NCI-H82 (cell line): ENCODE results near the gene PDRG1.
"Not testable (repeated sequence)": the region's sequence is repeated elsewhere in the genome, so short reads cannot be mapped to it uniquely, and the experiment has no call there.

Experiments
- DNase-seq: peaks from one replicate; lab custom pipeline; 2025; lab: John Stamatoyannopoulos, UW

The PDRG1 gene

DNA sequence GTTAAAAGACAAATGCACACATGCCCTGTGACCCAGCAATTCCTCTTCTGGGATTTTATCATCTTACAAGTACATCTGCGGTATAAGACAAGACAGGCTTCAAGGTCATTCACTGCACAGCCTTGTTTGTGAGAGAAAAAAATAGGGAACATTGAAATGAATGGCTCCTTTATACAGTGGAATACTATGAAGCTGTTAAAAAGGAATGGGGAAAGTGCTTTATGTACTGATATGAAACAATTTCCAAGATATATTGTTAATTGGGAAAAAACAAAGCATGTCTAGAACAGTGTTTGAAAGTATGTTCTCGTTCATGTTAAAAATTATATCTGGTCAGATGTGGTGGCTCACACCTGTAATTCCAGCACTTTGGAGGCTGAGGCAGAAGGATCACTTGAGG, 25.4 kb downstream of the PDRG1 start:
- no peak for DNase-seq

- DNase-seq: no peak
Observed at GRCh38 chr20:31925631-31926030, 26.2 kb downstream of the PDRG1 start.

DNA sequence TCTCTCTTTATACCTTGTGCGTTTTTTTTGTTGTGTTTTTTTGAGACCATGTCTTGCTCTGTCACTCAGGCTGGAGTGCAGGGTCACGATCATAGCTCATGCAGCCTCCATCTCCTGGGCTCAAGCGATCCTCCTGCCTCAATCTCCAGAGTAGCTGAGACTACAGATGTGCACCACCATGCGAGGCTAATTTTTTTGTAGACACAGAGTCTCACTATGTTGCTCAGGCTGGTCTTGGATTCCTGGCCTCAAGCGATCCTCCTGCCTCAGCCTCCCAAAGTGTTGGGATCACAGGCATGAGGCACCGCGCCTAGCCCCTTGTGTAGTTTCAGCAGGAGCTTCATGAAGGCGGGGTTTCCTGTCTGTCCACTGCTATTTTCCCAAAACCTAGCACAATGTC, 27.3 kb downstream of the PDRG1 start:
- DNase-seq: no peak

GRCh38 chr20:31923388-31924331, 28.2 kb downstream of the PDRG1 start:
- no peak for DNase-seq

GRCh38 chr20:31922588-31922987, 29.3 kb downstream of the PDRG1 start:
- DNase-seq: no peak

DNA sequence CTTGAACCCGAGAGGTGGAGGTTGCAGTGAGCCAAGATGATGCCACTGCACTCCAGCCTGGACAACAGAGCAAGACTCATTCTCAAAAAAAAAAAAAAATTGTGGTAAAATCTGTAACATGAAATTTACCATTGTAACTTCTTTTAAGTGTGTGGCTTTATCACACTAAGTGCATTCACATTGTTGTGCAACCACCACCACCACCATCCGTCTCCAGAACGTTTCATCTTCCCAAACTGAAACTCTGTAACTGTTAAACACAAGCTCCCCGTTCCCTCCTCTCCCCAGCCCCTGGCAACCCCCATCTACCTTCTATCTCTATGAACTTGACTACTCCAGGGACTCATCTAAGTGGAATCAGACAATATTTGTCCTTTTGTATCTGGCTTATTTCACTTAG, 29.7 kb downstream of the PDRG1 start:
- no peak for DNase-seq

DNA sequence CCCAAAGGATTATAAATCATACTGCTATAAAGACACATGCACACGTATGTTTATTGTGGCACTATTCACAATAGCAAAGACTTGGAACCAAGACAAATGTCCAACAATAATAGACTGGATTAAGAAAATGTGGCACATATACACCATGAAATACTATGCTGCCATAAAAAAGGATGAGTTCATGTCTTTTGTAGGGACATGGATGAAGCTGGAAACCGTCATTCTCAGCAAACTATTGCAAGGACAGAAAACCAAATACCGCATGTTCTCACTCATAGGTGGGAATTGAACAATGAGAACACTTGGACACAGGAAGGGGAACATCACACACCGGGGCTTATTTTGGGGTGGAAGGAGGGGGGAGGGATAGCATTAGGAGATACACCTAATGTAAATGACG, 30.4 kb downstream of the PDRG1 start:
- DNase-seq: not testable (repeated sequence)

- DNase-seq: no peak
Observed at GRCh38 chr20:31920275-31920855, 31.5 kb downstream of the PDRG1 start.

- DNase-seq: no peak
Observed at GRCh38 chr20:31919410-31920155, 32.3 kb downstream of the PDRG1 start.

GRCh38 chr20:31918466-31919105, 33.3 kb downstream of the PDRG1 start:
- peak; percentile 31 for DNase-seq

- DNase-seq: not testable (repeated sequence)
Observed at GRCh38 chr20:31917962-31918412, 33.9 kb downstream of the PDRG1 start.

GRCh38 chr20:31916708-31917107, 35.1 kb downstream of the PDRG1 start:
- no peak for DNase-seq

GRCh38 chr20:31915491-31916280, 36.2 kb downstream of the PDRG1 start:
- no peak for DNase-seq

GRCh38 chr20:31914170-31914569, 37.7 kb downstream of the PDRG1 start:
- DNase-seq: no peak

DNA sequence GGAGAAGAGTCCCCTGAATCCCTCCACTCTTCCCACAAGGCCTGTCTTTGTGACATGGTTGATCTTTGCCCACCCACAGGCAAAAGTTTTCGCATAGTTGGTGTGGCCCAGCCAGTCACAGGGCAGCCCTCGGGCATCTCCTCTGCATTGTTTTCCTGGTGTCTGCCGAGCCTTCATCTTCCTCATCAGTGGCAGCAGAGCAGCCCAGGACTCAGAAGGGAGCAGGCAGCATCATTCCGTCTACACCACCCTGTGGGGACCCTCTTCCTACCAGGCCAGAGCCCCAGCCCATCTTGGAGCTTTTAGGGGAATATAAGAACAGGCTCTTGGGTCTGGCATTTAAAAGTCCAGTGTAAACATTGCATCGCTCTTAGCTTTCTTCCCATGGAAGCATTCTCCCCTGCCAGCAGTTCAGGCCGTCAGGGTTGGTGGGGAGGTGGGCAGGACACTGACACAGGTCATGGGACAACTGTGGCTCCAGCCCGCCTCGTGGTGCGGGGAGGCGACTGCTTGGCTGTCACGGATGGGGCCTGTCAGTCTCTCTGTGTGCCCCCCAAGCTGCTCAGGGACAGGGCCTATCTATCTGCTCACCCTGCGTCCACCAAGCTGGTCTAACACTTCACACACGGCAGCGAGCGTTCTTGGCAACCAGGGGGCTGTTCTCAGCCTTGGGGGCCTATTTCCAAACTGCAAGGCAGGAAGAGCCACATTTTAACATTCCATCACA, 38.3 kb downstream of the PDRG1 start:
- no peak for DNase-seq

GRCh38 chr20:31910071-31910803, 41.6 kb downstream of the PDRG1 start:
- no peak for DNase-seq

- no peak for DNase-seq
Observed at GRCh38 chr20:31909253-31910070, 42.4 kb downstream of the PDRG1 start.

GRCh38 chr20:31908424-31908823, 43.4 kb downstream of the PDRG1 start:
- no peak for DNase-seq

- no peak for DNase-seq
Observed at GRCh38 chr20:31908016-31908415, 43.8 kb downstream of the PDRG1 start.
